Measurements from ENCODE around the gene ING3. TPM values are rescaled to one million over a fixed set of nuclear protein-coding genes. Genes with fewer than 3 reads are reported as not detected.

ING3 gene
- total RNA-seq, 1 donor from 2014 or later, result 26.7 TPM

- no peaks in the 10 kb centered on the region for H3K36me3 Mint-ChIP-seq (ENCODE audit: low read depth)
- H3K4me3 Mint-ChIP-seq, result no peak overlapping the region
- no peaks in the 10 kb centered on the region for H3K9me3 Mint-ChIP-seq
- no peaks in the 10 kb centered on the region for H3K4me1 Mint-ChIP-seq (ENCODE audit: low read depth)
- H3K27ac Mint-ChIP-seq, result no peak overlapping the region
- DNase-seq (ENCODE audit: low spot score), result no peak
- intact Hi-C loops (cut with micrococcal nuclease), result no loop called here
- peaks cover 10% of the 10 kb centered on the region for H3K27me3 Mint-ChIP-seq (ENCODE audit: insufficient read depth)
Observed at GRCh38 chr7:121020249-121020988, 69.8 kb downstream of the ING3 start.

GRCh38 chr7:121020989-121021969, 70.7 kb downstream of the ING3 start:
- Mint-ChIP-seq H3K36me3 (ENCODE audit: low read depth) (no peaks in the 10 kb centered on the region), H3K9me3 (no peaks in the 10 kb centered on the region), H3K27ac (no peak overlapping the region), H3K4me1 (ENCODE audit: low read depth) (no peaks in the 10 kb centered on the region), H3K27me3 (ENCODE audit: insufficient read depth) (peaks cover 10% of the 10 kb centered on the region), H3K4me3 (no peak overlapping the region)
- no peak for DNase-seq (ENCODE audit: low spot score)
- intact Hi-C loops (cut with micrococcal nuclease), result no loop called here

- H3K4me3 Mint-ChIP-seq, result no peak overlapping the region
- DNase-seq (ENCODE audit: low spot score), result no peak
- H3K4me1 Mint-ChIP-seq (ENCODE audit: low read depth), result no peaks in the 10 kb centered on the region
- no peaks in the 10 kb centered on the region for H3K9me3 Mint-ChIP-seq
- no peak overlapping the region for H3K27ac Mint-ChIP-seq
- no peaks in the 10 kb centered on the region for H3K36me3 Mint-ChIP-seq (ENCODE audit: low read depth)
- intact Hi-C loops (cut with micrococcal nuclease), result no loop called here
- peaks cover 5% of the 10 kb centered on the region for H3K27me3 Mint-ChIP-seq (ENCODE audit: insufficient read depth)
Observed at GRCh38 chr7:121023194-121023593, 72.6 kb downstream of the ING3 start.

GRCh38 chr7:121023683-121024511, 73.3 kb downstream of the ING3 start:
- Mint-ChIP-seq H3K27ac (no peak overlapping the region), H3K4me1 (ENCODE audit: low read depth) (no peaks in the 10 kb centered on the region), H3K27me3 (ENCODE audit: insufficient read depth) (peaks cover 5% of the 10 kb centered on the region), H3K36me3 (ENCODE audit: low read depth) (no peaks in the 10 kb centered on the region), H3K9me3 (no peaks in the 10 kb centered on the region), H3K4me3 (no peak overlapping the region)
- no peak for DNase-seq (ENCODE audit: low spot score)
- intact Hi-C loops (cut with micrococcal nuclease), result no loop called here

- intact Hi-C loops (cut with micrococcal nuclease), result no loop called here
- Mint-ChIP-seq H3K4me3 (no peak overlapping the region), H3K36me3 (ENCODE audit: low read depth) (no peaks in the 10 kb centered on the region), H3K27ac (no peak overlapping the region), H3K4me1 (ENCODE audit: low read depth) (no peaks in the 10 kb centered on the region), H3K27me3 (ENCODE audit: insufficient read depth) (peaks cover 7% of the 10 kb centered on the region), H3K9me3 (no peaks in the 10 kb centered on the region)
- DNase-seq (ENCODE audit: low spot score), result no peak
Observed at GRCh38 chr7:121024611-121025010, 74.0 kb downstream of the ING3 start.

- Mint-ChIP-seq H3K27ac (no peak overlapping the region), H3K27me3 (ENCODE audit: insufficient read depth) (peaks cover 7% of the 10 kb centered on the region), H3K4me1 (ENCODE audit: low read depth) (no peaks in the 10 kb centered on the region), H3K36me3 (ENCODE audit: low read depth) (no peaks in the 10 kb centered on the region), H3K4me3 (no peak overlapping the region), H3K9me3 (no peaks in the 10 kb centered on the region)
- DNase-seq (ENCODE audit: low spot score), result no peak
- intact Hi-C loops (cut with micrococcal nuclease), result no loop called here
Observed at GRCh38 chr7:121026159-121026558, 75.6 kb downstream of the ING3 start.

GRCh38 chr7:121026577-121027111, 76.1 kb downstream of the ING3 start:
- H3K27ac Mint-ChIP-seq, result no peak overlapping the region
- H3K4me3 Mint-ChIP-seq, result no peak overlapping the region
- peaks cover 7% of the 10 kb centered on the region for H3K27me3 Mint-ChIP-seq (ENCODE audit: insufficient read depth)
- DNase-seq (ENCODE audit: low spot score), result no peak
- H3K9me3 Mint-ChIP-seq, result no peaks in the 10 kb centered on the region
- no peaks in the 10 kb centered on the region for H3K4me1 Mint-ChIP-seq (ENCODE audit: low read depth)
- H3K36me3 Mint-ChIP-seq (ENCODE audit: low read depth), result no peaks in the 10 kb centered on the region
- intact Hi-C loops (cut with micrococcal nuclease), result no loop called here

Other genes starting within 250 kb of the ING3 start
- gene TSPAN12, start 92.6 kb upstream of the ING3 start, total RNA-seq, result not detected in 2 replicates
- not detected in 2 replicates for gene CPED1, start 37.9 kb downstream of the ING3 start, total RNA-seq

Measured in activated T-helper 1 cell treated with anti-CD3 and anti-CD28 coated beads, Interleukin-12 subunit alpha, Interleukin-12 subunit beta, Interleukin-2, Interleukin-4 antibody, amounts not matched to agents 30 ng/mL and 10 ng/mL and 1 ng/mL, durations not matched to agents 14 hours and 24 hours and 36 hours (primary cell).